Stimulated activated CD8-positive, alpha-beta memory T cell treated with anti-CD3 and anti-CD28 coated beads, Interleukin-15, amount 100 ng/mL, for 1 hour (primary cell): ENCODE data around the gene CDH23.
"Not testable (repeated sequence)": the region's sequence is repeated elsewhere in the genome, so short reads cannot be mapped to it uniquely, and the experiment has no call there.

ENCODE experiments used
- DNase-seq: peaks from one replicate; pipeline ENCODE4 v3.0.0-alpha.2; 2020; ENCODE audit warnings: low read depth

The CDH23 gene

DNA sequence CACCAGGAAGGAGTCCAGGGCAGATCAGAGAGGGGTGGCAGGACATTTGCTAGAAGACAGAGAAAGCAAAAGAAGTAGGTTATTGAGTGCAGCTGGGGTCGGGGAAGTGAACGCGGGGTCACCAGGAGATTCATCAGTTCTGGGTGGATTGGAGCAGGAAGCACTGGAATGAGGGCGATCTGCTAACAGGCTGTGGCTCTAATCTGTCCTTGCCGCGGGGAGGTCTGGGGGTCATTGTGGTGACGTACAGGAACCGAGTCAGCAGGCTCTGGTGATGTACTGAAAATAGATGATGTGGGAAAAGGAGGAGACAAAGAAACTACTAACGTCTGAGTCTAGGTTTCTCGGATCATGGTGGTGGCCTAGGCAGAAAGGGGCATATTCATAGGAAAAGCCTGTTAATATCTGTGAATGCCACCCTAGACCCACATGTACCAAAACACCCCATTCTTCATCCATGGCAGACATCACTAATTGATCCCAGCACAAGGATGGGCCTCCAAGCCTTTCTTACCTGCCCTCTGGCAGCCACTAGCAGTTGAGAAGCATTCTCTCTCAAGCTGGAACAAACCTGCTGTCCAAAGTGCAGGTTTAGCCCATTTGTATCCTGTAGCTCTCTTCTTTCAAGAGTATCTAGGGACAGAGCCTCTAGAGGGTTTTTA lies 188.3 kb downstream of the CDH23 start:
- DNase-seq, result no peak

DNA sequence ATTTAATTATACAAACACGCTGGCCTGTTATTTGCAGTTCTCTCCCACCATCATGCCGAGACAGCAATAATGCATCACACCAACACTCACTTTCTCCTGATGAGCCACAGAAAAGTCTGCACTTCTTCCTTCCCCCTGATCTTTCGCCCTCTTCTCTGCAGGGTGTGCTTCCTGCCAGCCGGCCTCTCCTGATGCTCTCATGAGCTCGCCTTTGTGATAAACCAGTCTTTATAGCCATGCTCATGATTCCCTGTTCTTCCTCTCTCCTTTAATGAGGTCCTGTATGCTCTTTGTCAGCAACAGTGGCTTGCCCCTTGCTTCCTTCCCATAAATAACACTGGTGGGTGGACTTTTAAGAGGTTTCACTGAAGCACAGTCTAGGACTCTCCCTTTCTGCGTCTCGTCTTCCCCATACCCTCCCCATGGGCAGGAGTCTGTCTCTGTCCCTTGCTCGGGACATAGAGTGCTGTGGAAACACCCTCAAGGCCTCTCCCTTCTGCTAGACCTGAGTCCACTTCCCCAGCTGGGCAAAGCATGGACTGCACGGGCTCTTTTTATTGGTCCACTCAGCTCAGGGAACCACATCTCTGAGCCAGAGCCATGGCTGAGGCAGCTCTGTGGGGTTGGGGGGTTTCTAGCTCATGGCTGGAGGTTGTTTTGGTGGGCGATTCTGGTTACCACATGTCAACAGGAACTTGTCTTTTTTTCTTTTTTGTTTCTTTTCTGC lies 189.0 kb downstream of the CDH23 start:
- DNase-seq, result no peak

DNA sequence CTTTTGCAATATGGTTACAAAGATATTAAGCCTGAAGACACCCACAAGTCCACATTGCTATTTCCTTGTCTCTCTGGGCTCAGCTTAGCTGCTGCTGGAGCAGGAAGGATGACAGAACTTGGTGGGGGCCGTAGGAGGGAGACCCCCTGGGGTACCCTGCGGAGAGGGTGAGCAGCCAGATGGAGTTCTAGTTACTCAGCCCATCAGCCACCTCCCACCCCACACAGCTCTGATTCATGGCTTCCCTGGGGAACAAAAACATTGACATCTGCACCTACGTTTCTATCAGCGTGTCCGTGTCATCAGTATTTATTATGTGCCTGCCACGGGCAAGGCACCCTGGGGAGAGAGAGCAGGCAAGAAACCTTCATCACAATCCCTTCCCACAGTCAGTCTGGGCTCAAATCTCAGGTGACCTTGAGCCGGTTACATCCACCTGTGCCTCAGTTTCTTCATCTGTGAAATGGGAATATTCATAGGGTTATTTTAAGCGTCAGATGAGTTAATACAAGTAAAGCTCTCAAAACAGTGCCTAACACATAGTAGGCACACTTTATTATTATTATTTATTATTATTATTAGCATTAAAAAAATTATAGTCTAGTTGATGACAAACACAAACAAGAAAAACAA lies 191.3 kb downstream of the CDH23 start:
- DNase-seq, result no peak

DNA sequence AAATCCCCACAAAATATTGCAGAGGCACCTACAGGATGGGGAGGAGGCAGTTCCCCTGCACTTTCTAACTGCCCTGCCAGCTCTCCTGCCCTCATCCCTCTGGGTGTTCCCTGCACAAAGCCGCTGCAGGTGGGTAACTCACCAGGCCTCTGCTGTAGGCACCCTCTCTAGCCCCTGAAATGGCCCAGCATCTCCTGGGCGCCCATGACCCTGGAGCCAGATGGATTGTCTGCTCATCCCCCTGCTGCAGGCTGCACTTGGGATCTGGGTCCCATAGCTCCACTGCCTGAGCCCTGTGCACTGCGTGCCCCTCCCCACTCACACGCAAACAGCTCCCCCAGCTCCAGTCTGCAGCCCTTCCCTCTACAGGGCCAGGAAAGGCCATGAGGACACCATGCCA lies 192.0 kb downstream of the CDH23 start:
- no peak for DNase-seq

DNA sequence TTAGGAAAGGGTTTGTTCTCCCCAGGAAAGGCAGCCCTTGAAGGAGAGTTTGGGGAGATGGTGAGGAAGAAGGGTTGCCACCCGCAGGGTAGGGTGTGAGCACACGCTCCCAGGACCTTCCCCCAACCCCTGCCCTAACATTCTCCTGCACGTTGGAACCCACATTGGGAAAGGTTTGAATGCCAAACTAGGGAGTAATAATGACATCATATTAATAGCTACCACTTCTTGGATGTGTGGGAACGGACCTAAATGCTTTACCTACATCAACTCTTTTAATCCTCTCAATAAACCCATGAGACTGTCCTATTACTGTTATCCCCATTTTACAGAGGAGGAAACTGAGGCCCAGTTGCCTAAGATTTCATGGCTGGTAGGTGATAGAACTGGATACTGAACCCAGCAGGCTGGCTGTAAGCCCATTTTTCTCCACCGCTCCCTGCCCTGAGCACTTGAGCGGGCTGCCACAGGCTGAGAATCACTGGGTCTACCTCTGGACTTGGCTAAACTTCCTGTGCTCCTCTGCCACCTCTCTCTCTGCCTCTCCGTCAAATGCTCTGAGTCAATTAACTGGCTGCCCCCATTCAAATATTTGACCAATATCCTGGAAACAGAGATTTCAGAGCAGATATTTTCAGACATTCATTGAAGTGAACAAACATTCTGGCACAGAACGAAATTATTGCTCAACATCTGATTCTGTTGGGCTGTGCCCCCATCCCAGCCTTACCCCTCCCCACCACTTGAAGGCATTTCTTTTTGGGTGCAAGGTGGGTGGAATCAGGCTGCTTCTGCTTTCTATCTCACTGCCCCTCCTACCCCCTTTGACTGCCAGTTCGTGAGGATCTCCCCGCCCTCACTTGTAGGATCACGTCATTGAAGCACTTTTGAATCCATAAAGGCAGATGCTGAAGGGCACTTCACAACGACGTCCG lies 193.2 kb downstream of the CDH23 start:
- no peak for DNase-seq

DNA sequence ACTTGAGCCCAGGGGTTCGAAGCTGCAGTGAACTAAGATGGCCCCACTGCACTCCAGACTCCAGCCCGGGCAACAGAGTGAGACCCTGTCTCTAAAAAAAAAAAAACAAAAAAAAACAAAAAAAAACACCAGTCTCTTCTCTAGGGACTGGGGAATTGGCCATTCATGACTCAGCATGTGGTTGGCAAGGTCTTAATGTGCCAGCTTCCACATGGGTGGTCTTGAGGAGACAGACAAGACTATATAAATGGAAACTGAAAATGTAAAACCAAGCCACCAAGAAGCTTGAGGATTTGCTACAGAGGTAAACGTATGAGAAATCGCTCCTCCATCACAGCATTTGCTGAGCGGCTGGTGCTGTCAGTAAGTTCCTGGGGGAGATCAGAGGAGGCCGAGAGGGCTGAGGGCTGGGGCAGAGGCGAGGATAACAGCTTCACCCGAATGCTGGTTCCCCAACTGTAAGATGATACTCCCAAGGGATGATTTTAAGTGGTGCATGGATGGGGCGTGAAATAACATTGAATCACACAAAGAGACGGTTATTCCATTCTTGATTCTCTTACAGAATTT lies 194.1 kb downstream of the CDH23 start:
- DNase-seq, result no peak

DNA sequence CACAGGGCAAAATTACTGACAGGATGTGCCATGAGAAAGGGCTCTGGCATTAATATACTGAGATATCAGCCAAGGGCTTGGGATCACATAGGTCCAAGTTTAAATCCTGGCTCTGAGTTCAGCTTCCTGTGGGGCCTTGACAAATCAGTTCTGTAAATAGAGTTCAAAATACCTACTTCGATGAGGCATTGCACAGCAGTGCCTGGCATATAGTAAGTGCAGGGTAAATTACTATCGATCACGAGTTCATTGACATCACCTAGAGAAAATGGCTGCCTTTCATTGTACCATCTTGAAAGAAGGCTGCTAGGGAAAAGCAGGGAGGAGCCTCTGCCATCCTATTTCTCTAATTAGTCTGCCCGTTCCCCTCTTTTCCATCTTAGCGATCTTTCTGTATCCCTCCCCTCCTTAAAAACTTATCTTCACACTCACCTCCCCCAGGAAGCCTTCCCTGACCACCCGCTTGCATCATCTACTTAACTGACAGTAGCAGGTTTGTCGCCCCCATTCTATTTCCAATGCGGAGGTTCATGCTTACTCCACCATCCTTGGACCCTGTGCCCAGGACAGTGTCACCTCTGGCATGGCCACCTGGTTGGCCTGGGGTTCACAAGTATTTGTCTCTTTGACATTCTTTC lies 198.3 kb downstream of the CDH23 start:
- DNase-seq, result no peak

DNA sequence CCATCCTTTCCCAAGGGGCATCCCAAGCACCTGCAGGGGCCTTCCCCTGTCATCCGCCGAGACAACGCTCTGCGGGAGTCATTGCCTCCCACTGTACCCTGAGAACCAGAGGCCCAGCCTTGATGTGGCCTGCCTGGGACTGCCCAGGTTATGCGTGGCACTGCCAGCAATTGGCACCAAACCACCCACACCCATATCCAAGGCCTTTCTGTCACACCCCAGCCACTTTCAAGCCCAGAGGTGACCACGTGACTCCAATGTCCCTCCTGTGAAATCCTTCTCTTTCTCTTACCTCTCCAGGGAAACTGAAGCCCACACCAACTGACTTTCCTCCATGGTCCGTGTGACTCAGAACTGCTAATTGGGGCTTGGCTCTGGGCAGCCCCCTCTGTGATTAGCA lies 198.9 kb downstream of the CDH23 start:
- DNase-seq, result no peak

DNA sequence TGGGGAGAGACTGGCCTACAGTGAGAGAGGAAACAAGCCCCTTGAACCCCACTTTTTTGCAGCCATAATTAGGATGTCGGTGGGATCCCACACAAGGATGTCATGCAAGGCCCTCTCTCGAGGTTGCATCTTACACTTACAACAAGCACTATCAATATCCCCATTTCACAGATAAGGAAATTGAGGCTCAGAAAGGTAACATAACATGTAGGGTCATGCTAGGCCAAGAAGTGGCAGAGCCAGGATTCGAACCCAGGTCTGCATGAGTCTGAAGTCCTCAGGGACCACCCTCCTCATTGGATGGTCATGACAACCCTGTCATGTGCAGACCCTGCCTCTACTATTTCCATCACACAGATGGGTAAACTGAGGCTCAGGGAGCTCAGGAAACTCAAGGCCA lies 199.4 kb downstream of the CDH23 start:
- no peak for DNase-seq

DNA sequence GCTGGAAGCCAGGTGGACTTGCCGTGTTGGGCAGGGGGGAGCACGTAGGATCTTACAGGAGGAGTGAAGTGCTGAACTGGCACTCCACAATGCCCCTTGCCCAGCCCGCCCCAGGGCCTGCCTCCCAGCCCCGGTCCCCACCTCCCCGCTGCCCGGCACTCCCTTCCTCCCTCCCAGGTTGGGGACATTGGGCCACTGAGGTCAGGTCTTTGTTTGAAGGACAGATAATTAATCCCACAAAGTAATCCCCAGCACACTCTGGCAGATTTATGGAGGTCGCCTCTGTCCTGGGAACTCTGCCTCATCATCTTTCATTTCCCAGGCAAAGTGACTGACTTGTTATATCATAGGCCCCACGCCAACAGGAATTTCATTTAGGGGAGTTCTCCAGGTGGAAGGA lies 200.0 kb downstream of the CDH23 start:
- no peak for DNase-seq

DNA sequence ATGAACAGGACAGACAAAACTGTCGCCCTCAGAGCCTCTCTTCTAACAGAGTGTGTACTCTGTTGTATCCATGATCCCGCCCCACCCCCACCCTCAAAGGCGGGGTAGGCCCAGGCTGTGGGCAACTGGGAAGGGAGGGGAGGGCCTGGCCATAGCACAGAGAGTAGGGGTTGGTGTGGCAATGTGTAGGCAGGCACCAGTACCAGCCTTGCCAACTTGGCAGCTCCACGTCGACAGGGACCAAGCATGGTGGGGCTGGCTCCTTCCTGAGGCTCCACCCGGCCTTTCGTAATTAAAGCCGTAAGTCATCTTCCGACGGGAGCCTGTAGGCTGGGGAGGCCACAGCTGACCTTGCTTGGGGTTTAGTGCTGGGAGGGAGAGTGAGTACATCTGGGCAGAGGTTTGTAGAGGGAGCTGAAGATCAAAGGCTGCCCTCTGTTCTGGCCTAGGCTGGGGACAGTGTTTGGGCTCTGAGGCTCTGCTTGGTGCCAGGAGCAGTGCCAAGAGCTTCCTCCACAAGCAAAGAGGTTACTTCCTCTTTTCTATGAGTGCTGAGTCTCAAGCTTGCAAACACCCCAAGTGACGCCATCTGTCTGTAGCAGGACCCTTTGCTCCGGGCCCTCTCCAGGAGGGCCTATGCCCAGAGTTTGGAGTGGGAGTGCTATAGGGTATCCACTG lies 201.2 kb downstream of the CDH23 start:
- DNase-seq, result no peak

DNA sequence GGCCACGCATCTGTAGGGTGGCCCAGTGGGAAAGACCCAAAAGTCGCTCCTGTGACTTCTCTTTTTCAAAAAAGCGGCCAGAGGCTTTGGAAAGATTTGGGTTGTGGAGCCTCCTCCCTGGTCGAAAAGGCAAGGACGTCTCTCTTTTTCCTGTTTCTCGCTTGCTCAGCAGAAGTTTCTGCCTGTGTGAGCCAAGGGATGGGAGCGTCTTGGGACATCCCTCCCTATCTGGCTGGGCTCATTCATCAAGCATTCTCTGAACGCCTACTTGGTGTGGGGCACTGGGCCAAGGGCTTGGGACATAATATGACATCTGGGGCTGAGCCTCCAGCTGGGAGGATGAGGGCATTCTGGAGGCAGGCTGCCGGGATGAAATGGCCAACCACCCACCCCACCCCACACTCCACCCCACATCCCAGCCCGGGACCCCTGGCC lies 201.9 kb downstream of the CDH23 start:
- no peak for DNase-seq

DNA sequence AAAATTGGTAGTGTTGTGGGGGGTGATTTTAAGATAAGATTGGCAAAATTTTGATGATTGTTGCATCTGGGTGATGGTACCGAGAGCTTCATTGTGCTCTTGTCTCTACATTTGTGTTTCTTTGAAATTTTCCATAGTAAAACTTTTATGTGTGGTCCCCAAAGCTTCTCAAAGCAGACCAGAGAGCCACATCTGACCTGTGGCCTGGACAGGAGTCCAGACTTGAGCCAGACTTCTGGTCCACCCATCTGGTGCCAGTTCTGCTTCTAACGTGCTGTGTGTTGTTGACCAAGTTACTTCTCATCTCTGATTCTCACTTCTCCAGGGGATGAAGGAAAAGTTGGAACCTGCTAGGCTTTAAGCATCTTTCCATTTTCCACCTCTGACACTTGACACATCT lies 202.8 kb downstream of the CDH23 start:
- DNase-seq, result no peak

DNA sequence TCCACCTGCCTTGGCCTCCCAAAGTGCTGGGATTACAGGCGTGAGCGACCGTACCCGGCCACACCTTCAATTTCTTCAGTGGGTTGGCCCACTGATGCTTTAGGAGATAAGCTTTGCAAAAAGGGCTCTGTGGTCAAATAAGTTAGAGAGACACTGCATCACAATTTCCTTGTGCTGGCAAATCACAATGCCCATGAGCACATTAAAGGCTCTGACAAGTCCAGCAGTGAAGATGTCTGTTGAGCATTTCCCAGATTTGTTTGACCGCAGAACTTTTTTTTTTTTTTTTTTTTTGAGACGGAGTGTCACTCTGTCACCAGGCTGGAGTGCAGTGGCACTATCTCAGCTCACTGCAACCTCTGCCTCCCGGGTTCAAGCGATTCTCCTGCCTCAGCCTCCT lies 203.5 kb downstream of the CDH23 start:
- not testable (repeated sequence) for DNase-seq

DNA sequence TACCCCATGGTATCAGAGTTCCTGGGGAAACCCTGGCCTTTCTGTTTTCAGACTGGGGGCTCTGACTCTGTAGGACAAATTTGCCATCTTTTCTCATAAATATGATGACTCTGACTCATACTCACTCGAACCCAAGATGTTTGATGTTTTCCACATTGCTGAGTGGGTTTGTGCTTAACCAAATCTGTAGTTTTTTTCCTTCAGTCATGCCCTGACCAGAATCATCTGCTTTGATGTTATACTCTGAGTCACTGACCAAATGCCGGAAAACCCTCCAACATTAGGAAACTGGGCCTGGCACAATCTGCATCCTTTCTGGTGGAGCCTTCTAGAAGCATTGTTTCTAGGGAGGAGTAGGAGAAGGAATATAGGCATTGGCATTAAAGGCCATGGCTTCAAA lies 204.1 kb downstream of the CDH23 start:
- no peak for DNase-seq

DNA sequence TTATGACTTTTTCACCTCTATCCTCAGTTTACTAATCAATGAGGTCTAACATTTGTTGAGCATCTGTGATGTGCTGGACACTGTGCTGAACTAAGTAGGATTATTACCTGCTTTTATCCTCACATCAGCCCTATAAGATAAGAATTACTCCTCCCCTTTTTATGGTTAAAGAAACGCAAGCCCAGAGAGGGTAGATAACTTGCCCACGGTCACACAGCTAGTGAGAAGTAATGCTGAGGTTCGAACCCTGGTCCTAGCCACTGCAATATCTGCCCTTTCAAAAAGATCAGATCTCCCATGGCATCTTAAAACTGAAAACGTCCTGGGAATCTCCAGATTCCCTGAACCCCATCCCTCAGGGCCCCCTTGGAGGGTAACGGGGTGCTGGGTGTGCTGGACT lies 204.6 kb downstream of the CDH23 start:
- no peak for DNase-seq

DNA sequence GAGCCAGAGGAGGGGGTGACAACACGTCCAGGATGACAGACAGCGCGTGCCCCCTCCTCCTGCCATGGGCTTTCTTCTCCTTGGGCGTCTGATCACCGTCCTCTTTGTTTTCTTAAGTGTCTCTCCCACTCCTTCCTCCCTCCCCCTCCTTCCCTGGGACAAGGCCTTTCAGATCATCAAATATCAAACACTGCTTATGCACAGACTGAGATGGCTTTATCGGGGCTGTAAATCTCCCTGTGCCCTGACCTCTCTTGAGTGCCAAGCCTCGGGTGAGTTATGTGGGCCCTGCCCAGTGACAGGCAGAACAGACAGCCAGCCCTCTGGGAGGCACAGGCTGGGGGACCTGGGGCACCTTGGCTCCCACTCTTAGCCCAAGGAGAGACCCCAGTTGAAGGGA lies 206.4 kb downstream of the CDH23 start:
- no peak for DNase-seq

DNA sequence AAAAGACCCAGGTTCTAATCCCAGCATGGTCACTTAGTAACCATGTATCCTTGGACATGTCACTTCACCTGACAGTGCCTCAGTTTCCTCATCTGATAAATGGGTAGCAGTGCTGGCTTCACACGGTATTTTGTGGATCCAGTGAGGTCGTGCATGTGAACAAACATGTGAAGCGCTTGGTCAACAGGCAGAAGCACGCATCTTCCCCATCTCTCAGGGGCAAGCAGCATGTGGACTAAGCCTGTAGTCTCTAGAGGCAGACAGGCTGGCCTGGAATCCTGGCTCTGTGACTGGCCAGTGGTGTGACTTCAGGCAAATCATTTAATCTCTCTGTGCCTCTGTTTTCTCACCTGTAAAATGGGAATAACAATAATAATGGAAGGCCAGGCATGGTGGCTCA lies 207.0 kb downstream of the CDH23 start:
- no peak for DNase-seq

DNA sequence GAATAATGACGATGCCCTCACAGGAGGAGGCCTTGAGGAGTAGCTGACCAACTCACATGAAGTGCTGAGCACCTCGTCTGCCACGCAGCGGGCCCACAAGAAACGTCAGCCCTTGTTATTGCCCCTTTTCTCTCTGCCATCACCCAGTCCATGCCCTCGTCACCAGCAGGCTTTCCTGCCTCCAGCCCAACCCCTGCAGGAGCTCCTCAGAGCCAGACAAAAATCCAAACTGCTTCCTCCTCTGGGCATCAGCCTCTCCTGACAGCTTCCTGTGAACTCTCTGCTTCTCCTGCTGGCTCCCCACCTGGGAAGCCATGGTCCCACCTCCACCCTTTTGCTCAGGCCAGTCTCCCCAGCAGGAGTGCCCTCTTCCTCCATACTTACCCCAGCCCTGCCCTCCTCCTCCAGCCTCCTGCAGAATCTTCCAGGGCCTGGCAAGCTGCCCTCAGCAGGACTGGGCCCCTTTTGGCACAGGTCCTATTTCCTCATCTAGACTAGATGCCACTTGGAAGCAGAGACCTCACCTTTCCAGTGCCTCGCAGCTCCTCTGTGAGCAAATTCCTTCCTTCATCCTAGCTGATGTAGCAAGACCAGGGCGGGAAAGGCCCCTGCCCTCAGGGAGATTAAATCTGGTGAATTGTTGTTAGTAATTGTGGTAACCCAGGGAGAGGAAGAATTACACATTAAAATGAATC lies 207.8 kb downstream of the CDH23 start:
- no peak for DNase-seq

DNA sequence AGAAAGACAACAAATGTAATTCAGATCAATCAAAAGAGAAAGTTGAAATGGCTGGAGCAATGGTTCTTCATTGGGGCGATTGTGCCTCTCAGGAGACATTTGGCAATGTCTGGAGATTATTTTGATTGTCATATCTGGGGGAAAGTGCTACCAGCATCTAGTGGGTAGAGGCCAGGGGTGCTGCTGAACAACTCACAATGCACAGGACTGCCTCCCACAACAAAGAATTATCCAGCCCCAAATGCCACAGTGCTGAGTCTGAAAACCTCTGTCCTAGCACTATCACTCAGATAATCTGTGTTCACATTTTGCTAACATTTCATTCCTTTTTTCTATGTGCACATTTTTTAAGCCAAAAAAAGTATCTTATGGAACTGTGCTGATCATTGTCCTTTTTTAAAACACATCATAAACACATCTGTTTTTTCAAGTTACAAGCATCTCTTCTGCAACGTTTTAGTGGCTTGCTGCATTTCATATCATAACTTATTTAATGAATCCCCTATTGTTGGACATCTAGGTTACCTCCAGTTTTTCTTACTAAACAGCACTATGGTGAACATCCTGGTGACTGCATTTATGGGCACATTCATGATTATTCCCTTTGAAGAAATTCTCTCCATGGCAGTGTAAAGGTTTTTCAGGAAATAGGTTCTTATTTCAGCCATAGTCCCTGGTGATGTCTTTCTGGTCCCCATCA lies 208.7 kb downstream of the CDH23 start:
- DNase-seq, result no peak
